CD4-positive, alpha-beta T cell treated with Interferon alpha-2 for 1 hour (primary cell): ENCODE results near the gene SMIM3.
A peak's percentile ranks its signal among the peaks of the same experiment; 100 is the strongest.
"Not testable (repeated sequence)": the region's sequence is repeated elsewhere in the genome, so short reads cannot be mapped to it uniquely, and the experiment has no call there.

ENCODE experiments used
- DNase-seq, 2 donors: peaks; one replicate each; pipeline ENCODE4 v3.0.0-alpha.2; 2020 to 2022

The SMIM3 gene

GRCh38 chr5:150765799-150766169 is 12.8 kb upstream of the SMIM3 start:
- DNase-seq: no peak

- DNase-seq: no peak
Measured at GRCh38 chr5:150766251-150766650, 12.3 kb upstream of the SMIM3 start.

- DNase-seq: no peak
Measured at GRCh38 chr5:150771034-150771795, 7.3 kb upstream of the SMIM3 start.

GRCh38 chr5:150774145-150774544 is 4.4 kb upstream of the SMIM3 start:
- DNase-seq: no peak

GRCh38 chr5:150777685-150778084 is 872 bp upstream of the SMIM3 start:
- no peak for DNase-seq

GRCh38 chr5:150778088-150778516 is 455 bp upstream of the SMIM3 start:
- DNase-seq: no peak

GRCh38 chr5:150779397-150780186 is 1.0 kb downstream of the SMIM3 start:
- DNase-seq: no peak

- DNase-seq: no peak
Measured at GRCh38 chr5:150780187-150780692, 1.7 kb downstream of the SMIM3 start.

- no peak for DNase-seq
Measured at GRCh38 chr5:150780816-150781221, 2.3 kb downstream of the SMIM3 start.

GRCh38 chr5:150781706-150782614 is 3.4 kb downstream of the SMIM3 start:
- DNase-seq: no peak

- DNase-seq: no peak
Measured at GRCh38 chr5:150782850-150783249, 4.3 kb downstream of the SMIM3 start.

GRCh38 chr5:150783422-150783928 is 4.9 kb downstream of the SMIM3 start:
- peak; percentile 64 to 81 for DNase-seq

GRCh38 chr5:150785950-150786349 is 7.4 kb downstream of the SMIM3 start:
- no peak for DNase-seq

- DNase-seq: no peak
Measured at GRCh38 chr5:150786876-150787275, 8.3 kb downstream of the SMIM3 start.

GRCh38 chr5:150787656-150788055 is 9.1 kb downstream of the SMIM3 start:
- no peak for DNase-seq

- no peak for DNase-seq
Measured at GRCh38 chr5:150788977-150789376, 10.4 kb downstream of the SMIM3 start.

GRCh38 chr5:150789450-150789849 is 10.9 kb downstream of the SMIM3 start:
- DNase-seq: no peak

GRCh38 chr5:150789943-150790611 is 11.5 kb downstream of the SMIM3 start:
- DNase-seq: peak; percentile 69 to 73

- DNase-seq: no peak
Measured at GRCh38 chr5:150791536-150791935, 13.0 kb downstream of the SMIM3 start.

- DNase-seq: not testable (repeated sequence)
Measured at GRCh38 chr5:150793423-150793888, 14.9 kb downstream of the SMIM3 start.

- DNase-seq: no peak
Measured at GRCh38 chr5:150794927-150795326, 16.4 kb downstream of the SMIM3 start.

- no peak for DNase-seq
Measured at GRCh38 chr5:150797384-150797783, 18.8 kb downstream of the SMIM3 start.
